CD4-positive, alpha-beta memory T cell (primary cell): ENCODE measurements around the gene CYP4F12. TPM values are rescaled to one million over a fixed set of nuclear protein-coding genes. Genes with fewer than 3 reads are reported as not detected.
"Not testable (repeated sequence)": the region's sequence is repeated elsewhere in the genome, so short reads cannot be mapped to it uniquely, and the experiment has no call there.

Source experiments
- CTCF ChIA-PET: fragments of 350-600 bp; sonication (Branson Sonifier 250); formaldehyde crosslinking; loops from one replicate; lab custom pipeline; 2021; ENCODE audit warnings: inconsistent platforms; ENCODE audit not compliant: partially characterized antibody; lab: Charles Lee
- POLR2A ChIA-PET: fragments of 350-600 bp; sonication (Branson Sonifier 250); formaldehyde crosslinking; loops from one replicate; lab custom pipeline; 2021; ENCODE audit not compliant: partially characterized antibody; lab: Charles Lee
- DNase-seq, 5 donors: peaks; one replicate each; pipeline versions ENCODE4 v3.0.0 to v3.0.0-alpha.2; 2020 to 2022; ENCODE audit warnings: mixed read lengths in 1 of 5
- H3K27ac ChIP-seq: one replicate; pipeline ENCODE4 v1.7.0; 2013; ENCODE audit warnings: low read depth, low read length
- H3K27me3 ChIP-seq: 2 replicates; pipeline ENCODE4 v1.7.0; 2013; ENCODE audit warnings: mild to moderate bottlenecking, low read length, moderate library complexity; ENCODE audit not compliant: insufficient read depth
- H3K36me3 ChIP-seq: 2 replicates; pipeline ENCODE4 v1.7.0; 2013; ENCODE audit warnings: mild to moderate bottlenecking, low read length, moderate library complexity; ENCODE audit not compliant: insufficient read depth
- H3K4me1 ChIP-seq: 2 replicates; pipeline ENCODE4 v1.7.0; 2013; ENCODE audit warnings: mild to moderate bottlenecking, low read length, moderate library complexity; ENCODE audit not compliant: insufficient read depth
- H3K4me3 ChIP-seq, 2 donors: one replicate each; pipeline ENCODE4 v1.7.0; 2013; ENCODE audit warnings: low read length in 2 of 2, mild to moderate bottlenecking in 1 of 2
- H3K9me3 ChIP-seq, 2 donors: one replicate each; pipeline ENCODE4 v1.7.0; 2013; ENCODE audit warnings: low read length in 2 of 2, control low read depth in 1 of 2; ENCODE audit not compliant: control insufficient read depth in 1 of 2
- H3K27ac Mint-ChIP-seq, 7 donors: one replicate each; pipeline ENCODE4 v1.8.0; 2020 to 2021; ENCODE audit warnings: mixed read lengths in 7 of 7, mild to moderate bottlenecking in 6 of 7, inconsistent platforms in 3 of 7, moderate library complexity in 3 of 7
- H3K27me3 Mint-ChIP-seq, 2 donors: one replicate each; pipeline ENCODE4 v1.8.0; 2020 to 2021; ENCODE audit warnings: mixed read lengths in 2 of 2
- H3K36me3 Mint-ChIP-seq, 2 donors: one replicate each; pipeline ENCODE4 v1.8.0; 2020 to 2021; ENCODE audit warnings: mixed read lengths in 2 of 2, inconsistent platforms in 1 of 2, mild to moderate bottlenecking in 1 of 2
- H3K4me1 Mint-ChIP-seq, 4 donors: one replicate each; pipeline ENCODE4 v1.8.0; 2020 to 2021; ENCODE audit warnings: mixed read lengths in 4 of 4, mild to moderate bottlenecking in 1 of 4
- H3K4me3 Mint-ChIP-seq, 8 donors: one replicate each; pipeline ENCODE4 v1.8.0; 2020 to 2021; ENCODE audit warnings: mixed read lengths in 8 of 8, mild to moderate bottlenecking in 7 of 8, moderate library complexity in 6 of 8, inconsistent platforms in 3 of 8
- H3K9me3 Mint-ChIP-seq, 8 donors: one replicate each; pipeline ENCODE4 v1.8.0; 2020 to 2021; ENCODE audit warnings: mixed read lengths in 8 of 8, mild to moderate bottlenecking in 5 of 8, inconsistent platforms in 3 of 8, moderate library complexity in 1 of 8
- intact Hi-C: fragments of 100-400 bp; cut with micrococcal nuclease; formaldehyde crosslinking; loops from one replicate; pipeline ENCODE4 v1.15.1; 2023
- polyA plus RNA-seq, 2 donors: library from polyadenylated mRNA; unstranded; fragments of 300-500 nt; fragmentation: Illumina TruSeq; gene quantifications; one replicate each; pipeline ENCODE4 v1.2.3, GENCODE V29; 2021
- total RNA-seq, 2 experiments: library from RNA; stranded (reverse); gene quantifications; one replicate each; pipeline ENCODE4 v1.2.3, GENCODE V29; 2021

CYP4F12 gene
- total and polyA plus RNA-seq, 4 experiments from 2014 or later, result 0.22 to 5.2 (median 2.2) TPM

DNA sequence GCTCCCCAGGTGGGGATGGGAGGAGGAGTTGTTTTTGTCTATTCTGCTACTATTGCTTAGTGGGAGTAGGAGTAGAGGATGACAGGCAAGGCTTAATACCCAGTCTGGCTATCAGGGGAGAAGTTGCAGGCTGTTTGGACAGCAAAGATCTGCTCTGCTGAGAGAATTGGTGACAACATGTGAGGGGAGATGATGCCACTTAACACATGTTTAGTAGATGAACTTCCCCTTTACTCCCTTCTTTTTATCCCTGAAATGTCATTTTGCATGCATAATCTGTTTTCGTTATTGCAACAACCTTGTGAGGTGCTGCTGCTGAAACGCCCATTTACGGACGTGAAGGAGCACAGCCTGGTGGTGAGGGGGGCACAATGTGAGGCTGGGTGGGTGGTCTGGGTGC lies 3.0 kb upstream of the CYP4F12 start:
- no peak for DNase-seq
- Mint-ChIP-seq H3K4me1 (peaks cover 17 to 27% (median 20%) of the 10 kb centered on the region in 4 donors), H3K4me3 (no peak overlapping the region), H3K27ac (no peak overlapping the region), H3K27me3 (peaks cover 8 to 10% of the 10 kb centered on the region in 2 donors), H3K9me3 (peaks cover 0 to 2% (median 0%) of the 10 kb centered on the region in 8 donors), H3K36me3 (no peaks in the 10 kb centered on the region)
- intact Hi-C loops, result no loop called here
- no peak overlapping the region for H3K27ac ChIP-seq
- no peak overlapping the region for H3K4me3 ChIP-seq
- no peaks in the 10 kb centered on the region for H3K36me3 ChIP-seq
- H3K4me1 ChIP-seq, result peaks cover 17% of the 10 kb centered on the region
- H3K9me3 ChIP-seq, result no peaks in the 10 kb centered on the region
- no peaks in the 10 kb centered on the region for H3K27me3 ChIP-seq
- ChIA-PET CTCF (no interaction called here), POLR2A (no interaction called here)

DNA sequence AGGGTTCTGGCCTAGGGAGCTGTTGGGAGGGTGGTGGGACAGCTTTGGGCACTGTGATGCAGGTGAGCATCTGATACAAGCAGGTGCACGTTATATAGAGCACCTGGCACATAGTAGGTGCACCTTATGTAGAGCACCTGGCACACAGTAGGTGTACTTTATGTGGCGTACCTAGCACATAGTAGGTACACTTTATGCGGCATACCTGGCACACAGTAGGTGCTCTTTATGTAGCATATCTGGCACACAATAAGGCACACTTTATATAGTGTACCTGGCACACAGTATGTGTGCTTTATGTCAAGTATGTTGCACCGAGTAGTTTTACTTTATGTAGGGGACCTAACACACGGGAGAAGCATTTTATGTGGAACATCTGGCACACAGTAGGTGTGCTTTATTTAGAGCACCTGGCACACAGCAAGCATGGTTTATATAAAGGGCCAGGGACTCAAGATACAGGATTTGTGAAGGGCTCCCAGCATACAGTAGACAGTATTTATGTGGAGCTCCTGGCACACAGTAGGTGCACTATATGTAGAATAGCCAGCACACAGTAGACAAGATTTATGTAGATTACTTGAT lies 1.6 kb upstream of the CYP4F12 start:
- H3K27ac Mint-ChIP-seq, result peak overlapping the region in 1 of 7 donors; percentile 57
- peaks cover 0 to 3% of the 10 kb centered on the region in 2 donors for H3K27me3 Mint-ChIP-seq

DNA sequence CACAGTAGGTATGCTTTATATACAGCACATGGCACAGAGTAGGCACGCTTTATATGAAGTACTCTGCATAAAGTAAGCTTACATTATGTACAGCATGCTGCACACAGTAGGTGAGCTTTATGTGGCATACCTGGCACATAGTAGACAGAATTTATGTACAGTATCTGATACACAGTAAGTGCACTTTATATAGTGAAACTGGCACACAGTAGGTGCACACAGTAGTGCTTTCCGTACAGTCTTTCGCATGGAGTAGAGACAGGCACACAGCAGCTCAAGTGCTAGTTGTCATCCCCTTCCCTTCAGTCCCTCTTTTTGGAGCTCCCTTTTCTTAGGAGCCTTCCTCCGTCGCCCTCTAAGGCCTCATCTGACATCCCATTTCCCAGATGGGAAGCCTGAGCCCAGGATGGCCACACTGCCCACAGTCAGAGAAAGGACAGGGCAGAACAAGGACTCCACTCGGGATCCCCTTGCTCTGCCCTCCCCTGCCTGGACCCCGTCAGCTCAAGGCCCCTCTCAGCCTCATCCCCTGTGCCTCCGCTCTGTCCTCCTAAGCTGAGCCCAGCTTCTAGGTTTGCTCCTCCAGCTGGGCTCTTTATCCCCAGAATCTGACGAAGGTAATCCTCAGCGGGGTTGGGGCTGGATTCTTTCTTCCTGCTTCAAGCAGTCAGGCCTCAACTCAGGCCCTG lies 852 bp upstream of the CYP4F12 start:
- DNase-seq, result no peak
- no peak overlapping the region for H3K4me3 ChIP-seq
- Mint-ChIP-seq H3K27ac (peak overlapping the region; percentile 78 to 85 (median 83)), H3K36me3 (no peaks in the 10 kb centered on the region), H3K4me3 (peak overlapping the region in 3 of 8 donors; percentile 7 to 32 (median 22)), H3K4me1 (peaks cover 17 to 36% (median 26%) of the 10 kb centered on the region in 4 donors), H3K9me3 (peaks cover 0 to 3% (median 0%) of the 10 kb centered on the region in 8 donors), H3K27me3 (peaks cover 0 to 3% of the 10 kb centered on the region in 2 donors)
- H3K27me3 ChIP-seq, result no peaks in the 10 kb centered on the region
- H3K36me3 ChIP-seq, result no peaks in the 10 kb centered on the region
- peaks cover 17% of the 10 kb centered on the region for H3K4me1 ChIP-seq
- POLR2A ChIA-PET, result no interaction called here
- H3K27ac ChIP-seq, result no peak overlapping the region
- no peaks in the 10 kb centered on the region for H3K9me3 ChIP-seq
- CTCF ChIA-PET, result no interaction called here
- intact Hi-C loops, result loop anchor here (2.0 kb wide), 1 partner anchor 43 kb away; no protein-coding TSS in a partner anchor

More for the DNA sequence above, 1.6 kb upstream of the CYP4F12 start:
- Histone ChIP-seq H3K27me3 (no peaks in the 10 kb centered on the region), H3K4me1 (peaks cover 17% of the 10 kb centered on the region), H3K4me3 (no peak overlapping the region), H3K36me3 (no peaks in the 10 kb centered on the region), H3K9me3 (no peaks in the 10 kb centered on the region), H3K27ac (no peak overlapping the region)
- DNase-seq, result no peak
- Mint-ChIP-seq H3K4me1 (peaks cover 17 to 36% (median 23%) of the 10 kb centered on the region in 4 donors), H3K36me3 (no peaks in the 10 kb centered on the region), H3K4me3 (no peak overlapping the region), H3K9me3 (no peaks in the 10 kb centered on the region)
- POLR2A ChIA-PET, result no interaction called here
- CTCF ChIA-PET, result no interaction called here
- intact Hi-C loops, result no loop called here

- Histone ChIP-seq H3K36me3 (no peaks in the 10 kb centered on the region), H3K4me1 (peaks cover 17% of the 10 kb centered on the region), H3K27ac (no peak overlapping the region), H3K27me3 (no peaks in the 10 kb centered on the region), H3K4me3 (no peak overlapping the region), H3K9me3 (no peaks in the 10 kb centered on the region)
- Mint-ChIP-seq H3K4me1 (peaks cover 17 to 36% (median 27%) of the 10 kb centered on the region in 4 donors), H3K9me3 (peaks cover 0 to 4% (median 0%) of the 10 kb centered on the region in 8 donors), H3K36me3 (peaks cover 0 to 7% of the 10 kb centered on the region in 2 donors), H3K27ac (peak overlapping the region in 5 of 7 donors; percentile 74 to 85 (median 83)), H3K4me3 (peak overlapping the region in 4 of 8 donors; percentile 2 to 59 (median 26)), H3K27me3 (peaks cover 2 to 3% of the 10 kb centered on the region in 2 donors)
- intact Hi-C loops, result loop anchor here (2.0 kb wide), 1 partner anchor 44 kb away; no protein-coding TSS in a partner anchor
- POLR2A ChIA-PET, result no interaction called here
- CTCF ChIA-PET, result no interaction called here
- peak in 2 of 5 donors; percentile 1 to 31 for DNase-seq
Measured at GRCh38 chr19:15673176-15673654, 328 bp downstream of the CYP4F12 start.

- Histone ChIP-seq H3K9me3 (no peaks in the 10 kb centered on the region), H3K27ac (no peak overlapping the region), H3K27me3 (no peaks in the 10 kb centered on the region), H3K4me1 (peaks cover 17% of the 10 kb centered on the region), H3K36me3 (no peaks in the 10 kb centered on the region), H3K4me3 (no peak overlapping the region)
- Mint-ChIP-seq H3K36me3 (peaks cover 0 to 7% of the 10 kb centered on the region in 2 donors), H3K9me3 (peaks cover 0 to 4% (median 0%) of the 10 kb centered on the region in 8 donors), H3K27ac (peak overlapping the region in 5 of 7 donors; percentile 19 to 61 (median 51)), H3K4me3 (peak overlapping the region in 1 of 8 donors; percentile 25), H3K27me3 (peaks cover 0 to 5% of the 10 kb centered on the region in 2 donors), H3K4me1 (peaks cover 17 to 36% (median 27%) of the 10 kb centered on the region in 4 donors)
- CTCF ChIA-PET, result interaction anchor here (0.6 kb wide), 1 partner anchor 1092 kb away, joined by 4 read pairs; no protein-coding TSS in a partner anchor
- intact Hi-C loops, result no loop called here
- POLR2A ChIA-PET, result no interaction called here
- no peak for DNase-seq
Measured at GRCh38 chr19:15675560-15675959, 2.7 kb downstream of the CYP4F12 start.

GRCh38 chr19:15679089-15679488 lies 6.2 kb downstream of the CYP4F12 start:
- Mint-ChIP-seq H3K4me3 (no peak overlapping the region), H3K36me3 (peaks cover 0 to 16% of the 10 kb centered on the region in 2 donors), H3K4me1 (peaks cover 0 to 18% (median 9%) of the 10 kb centered on the region in 4 donors), H3K27me3 (peaks cover 7 to 18% of the 10 kb centered on the region in 2 donors), H3K27ac (peak overlapping the region in 1 of 7 donors; percentile 29), H3K9me3 (peaks cover 0 to 4% (median 0%) of the 10 kb centered on the region in 8 donors)
- Histone ChIP-seq H3K36me3 (no peaks in the 10 kb centered on the region), H3K9me3 (no peaks in the 10 kb centered on the region), H3K27me3 (no peaks in the 10 kb centered on the region), H3K4me1 (no peaks in the 10 kb centered on the region), H3K27ac (no peak overlapping the region), H3K4me3 (no peak overlapping the region)
- ChIA-PET POLR2A (no interaction called here), CTCF (no interaction called here)
- DNase-seq, result no peak
- intact Hi-C loops, result no loop called here

- H3K4me3 ChIP-seq, H3K27ac Mint-ChIP-seq, H3K4me3 Mint-ChIP-seq, H3K9me3 ChIP-seq, H3K27me3 ChIP-seq, DNase-seq, H3K9me3 Mint-ChIP-seq, CTCF ChIA-PET, H3K27ac ChIP-seq, intact Hi-C loops, POLR2A ChIA-PET, H3K36me3 ChIP-seq, H3K4me1 ChIP-seq: not testable (repeated sequence)
- peaks cover 0 to 20% of the 10 kb centered on the region in 2 donors for H3K36me3 Mint-ChIP-seq
- peaks cover 0 to 15% (median 4%) of the 10 kb centered on the region in 4 donors for H3K4me1 Mint-ChIP-seq
- H3K27me3 Mint-ChIP-seq, result peaks cover 10 to 18% of the 10 kb centered on the region in 2 donors
Measured at GRCh38 chr19:15679865-15680264, 7.0 kb downstream of the CYP4F12 start.
